DND-41 (cell line): ENCODE measurements around the gene CAMK2N1.

ENCODE experiments used
- ATAC-seq: fragments of 200-7000 bp; cut with Tn5 transposase; 3 replicates; pipeline ENCODE4 v1.9.1; 2021; ENCODE audit warnings: low read depth; ENCODE audit not compliant: insufficient read depth
- DNase-seq: peaks from one replicate; pipeline ENCODE4 v3.0.0-alpha.2; 2020
- H2AFZ ChIP-seq: 2 replicates; pipeline ENCODE4 v1.6.0; 2012; ENCODE audit warnings: low read depth, low read length
- H3K27ac ChIP-seq: 2 replicates; pipeline ENCODE4 v1.5.1; 2012; ENCODE audit warnings: low read length, inconsistent platforms
- H3K27me3 ChIP-seq: fragments of 200-600 bp; sonication (generic); 2 replicates; pipeline ENCODE4 v1.6.0; 2012; ENCODE audit warnings: low read length, mild to moderate bottlenecking, inconsistent platforms; ENCODE audit not compliant: insufficient read depth, poor library complexity
- H3K36me3 ChIP-seq: 2 replicates; pipeline ENCODE4 v1.5.1; 2012; ENCODE audit warnings: low read length, inconsistent platforms; ENCODE audit not compliant: insufficient read depth
- H3K4me1 ChIP-seq: 2 replicates; pipeline ENCODE4 v1.5.1; 2012; ENCODE audit warnings: mild to moderate bottlenecking, low read length; ENCODE audit not compliant: insufficient read depth
- H3K4me2 ChIP-seq: 2 replicates; pipeline ENCODE4 v1.6.0; 2012; ENCODE audit warnings: mild to moderate bottlenecking, moderate library complexity, low read length, inconsistent platforms; ENCODE audit not compliant: insufficient read depth
- H3K4me3 ChIP-seq, 2 experiments: fragments of 200-600 bp in 1 of 2; shearing (Covaris generic) in 1 of 2; 2 replicates each; pipeline ENCODE4 v1.5.1; 2012 to 2016; ENCODE audit warnings: inconsistent platforms in 2 of 2, low read length in 2 of 2, mild to moderate bottlenecking in 2 of 2, low read depth in 1 of 2, moderate library complexity in 1 of 2
- H3K79me2 ChIP-seq: 2 replicates; pipeline ENCODE4 v1.6.0; 2012; ENCODE audit warnings: low read length, inconsistent platforms; ENCODE audit not compliant: insufficient read depth
- H3K9ac ChIP-seq: 2 replicates; pipeline ENCODE4 v1.6.0; 2012; ENCODE audit warnings: low read depth, mild to moderate bottlenecking, inconsistent platforms, low read length, moderate library complexity
- H3K9me3 ChIP-seq: 2 replicates; pipeline ENCODE4 v1.5.1; 2012; ENCODE audit warnings: low read length, moderate library complexity, mild to moderate bottlenecking, inconsistent platforms; ENCODE audit not compliant: insufficient read depth, severe bottlenecking
- H4K20me1 ChIP-seq: 2 replicates; pipeline ENCODE4 v1.6.0; 2012; ENCODE audit warnings: low read length; ENCODE audit not compliant: insufficient read depth
- CTCF ChIP-seq: IDR thresholded peaks from 2 replicates; pipeline ENCODE4 v1.5.1; 2012; ENCODE audit warnings: borderline replicate concordance, low read length, moderate library complexity, mild to moderate bottlenecking; ENCODE audit not compliant: poor library complexity, severe bottlenecking; ENCODE audit errors: extremely low read depth
- EZH2 ChIP-seq: IDR thresholded peaks from 3 replicates; pipeline ENCODE4 v1.6.1; 2012; ENCODE audit warnings: borderline replicate concordance, low read depth, mild to moderate bottlenecking, moderate library complexity, low read length, inconsistent platforms; ENCODE audit not compliant: severe bottlenecking

CAMK2N1 gene

GRCh38 chr1:20440785-20441200 lies 45.2 kb downstream of the CAMK2N1 start:
- peak; percentile 72 for ATAC-seq
- H3K27me3 ChIP-seq: no peaks in the 10 kb centered on the region
- no peak overlapping the region for H3K27ac ChIP-seq
- no peak overlapping the region for H2AFZ ChIP-seq
- no peaks in the 10 kb centered on the region for H3K36me3 ChIP-seq
- H3K9me3 ChIP-seq: no peaks in the 10 kb centered on the region
- H3K79me2 ChIP-seq: no peaks in the 10 kb centered on the region
- no peak for TF ChIP-seq CTCF
- TF ChIP-seq EZH2: no peak
- no peak overlapping the region for H3K9ac ChIP-seq
- H3K4me3 ChIP-seq: no peak overlapping the region
- H4K20me1 ChIP-seq: peaks cover 3% of the 10 kb centered on the region; the same call in 1 of the 2 replicates
- no peak overlapping the region for H3K4me2 ChIP-seq
- no peaks in the 10 kb centered on the region for H3K4me1 ChIP-seq
- DNase-seq: peak; percentile 41

GRCh38 chr1:20439282-20439681 lies 46.7 kb downstream of the CAMK2N1 start:
- DNase-seq: peak; percentile 24
- no peak overlapping the region for H3K4me2 ChIP-seq
- no peaks in the 10 kb centered on the region for H3K9me3 ChIP-seq
- H2AFZ ChIP-seq: no peak overlapping the region
- no peaks in the 10 kb centered on the region for H3K36me3 ChIP-seq
- no peak for TF ChIP-seq CTCF
- TF ChIP-seq EZH2: no peak
- ATAC-seq: no peak
- H3K4me3 ChIP-seq: no peak overlapping the region
- no peaks in the 10 kb centered on the region for H3K4me1 ChIP-seq
- H3K27me3 ChIP-seq: no peaks in the 10 kb centered on the region
- H4K20me1 ChIP-seq: peaks cover 3% of the 10 kb centered on the region; the same call in 1 of the 2 replicates
- H3K27ac ChIP-seq: no peak overlapping the region
- H3K79me2 ChIP-seq: no peaks in the 10 kb centered on the region
- no peak overlapping the region for H3K9ac ChIP-seq

- Histone ChIP-seq H3K4me2 (no peak overlapping the region), H2AFZ (no peak overlapping the region), H3K9me3 (no peaks in the 10 kb centered on the region), H3K79me2 (no peaks in the 10 kb centered on the region), H3K4me3 (no peak overlapping the region), H3K4me1 (no peaks in the 10 kb centered on the region), H3K27ac (no peak overlapping the region), H3K9ac (no peak overlapping the region), H4K20me1 (peaks cover 3% of the 10 kb centered on the region; the same call in 1 of the 2 replicates), H3K36me3 (no peaks in the 10 kb centered on the region), H3K27me3 (no peaks in the 10 kb centered on the region)
- ATAC-seq (no peak), DNase-seq (no peak)
- TF ChIP-seq EZH2: no peak
- TF ChIP-seq CTCF: no peak
These were observed 48.4 kb downstream of the CAMK2N1 start for GRCh38 chr1:20437640-20438039.

GRCh38 chr1:20432891-20433290 lies 53.1 kb downstream of the CAMK2N1 start:
- ATAC-seq: no peak
- Histone ChIP-seq H3K9ac (no peak overlapping the region), H2AFZ (no peak overlapping the region), H3K79me2 (no peaks in the 10 kb centered on the region), H4K20me1 (peaks cover 7% of the 10 kb centered on the region; the same call in 1 of the 2 replicates), H3K4me3 (no peak overlapping the region), H3K4me1 (no peaks in the 10 kb centered on the region), H3K36me3 (no peaks in the 10 kb centered on the region), H3K9me3 (no peaks in the 10 kb centered on the region), H3K27me3 (peaks cover 4% of the 10 kb centered on the region), H3K4me2 (no peak overlapping the region), H3K27ac (no peak overlapping the region)
- no peak for DNase-seq
- TF ChIP-seq EZH2: no peak
